ENCODE measurements around the gene TUBA3C. TPM values are rescaled to one million over a fixed set of nuclear protein-coding genes. Genes with fewer than 3 reads are reported as not detected.

TUBA3C gene
- total and polyA plus RNA-seq, 2 experiments from 2014 or later = not detected

DNA sequence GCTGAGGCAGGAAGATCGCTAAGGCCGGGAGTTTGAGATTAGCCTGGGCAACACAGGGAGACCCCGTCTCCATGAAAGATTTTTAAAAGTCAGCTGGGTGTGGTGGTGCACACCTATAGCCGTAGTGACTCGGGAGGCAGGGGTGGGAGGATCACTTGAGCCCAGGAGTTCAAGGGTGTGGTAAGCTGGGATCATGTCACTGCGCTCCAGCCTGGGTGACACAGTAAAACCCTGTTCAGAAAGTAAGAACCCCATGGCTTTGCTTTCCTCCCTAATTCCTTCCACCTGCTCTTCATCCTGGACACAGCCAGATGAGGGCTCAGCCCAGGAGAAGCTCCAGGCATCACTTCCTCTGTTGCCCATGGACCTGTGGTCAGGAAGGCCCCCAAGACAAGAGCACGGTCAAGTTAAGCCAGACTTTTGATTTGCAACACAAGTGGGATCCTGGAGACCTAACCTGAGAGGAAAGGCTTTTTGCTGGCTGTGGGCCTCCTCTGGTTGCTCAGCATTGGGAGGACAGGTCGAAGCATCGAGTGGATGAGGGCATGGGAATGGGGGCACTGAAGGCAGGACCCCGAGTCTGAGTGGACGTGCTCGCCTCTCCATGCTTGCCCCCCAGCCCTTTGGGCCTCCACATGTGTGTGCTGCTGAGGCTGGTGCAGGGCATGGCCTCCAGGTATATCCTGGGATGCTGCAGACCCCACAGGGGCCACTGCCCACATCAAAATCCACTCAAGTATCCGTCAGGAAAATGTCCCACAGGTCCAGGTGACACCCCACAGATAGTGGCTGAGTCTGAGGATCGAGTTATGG lies 25.4 kb downstream of the TUBA3C start:
- peaks cover 49% of the 10 kb centered on the region for H3K36me3 Mint-ChIP-seq (ENCODE audit: low read depth)
- Histone ChIP-seq H3F3A (replicated peaks; ENCODE audit: low read depth) (no peaks in the 10 kb centered on the region), H3K79me2 (replicated peaks; ENCODE audit: insufficient read depth) (no peaks in the 10 kb centered on the region), H3K36me3 (ENCODE audit: insufficient read depth) (no peaks in the 10 kb centered on the region), H3K27ac (ENCODE audit: low read depth) (no peak overlapping the region), H3K4me2 (no peak overlapping the region), H4K20me1 (replicated peaks; ENCODE audit: insufficient read depth) (no peaks in the 10 kb centered on the region), H3K9me2 (ENCODE audit: insufficient read depth) (no peaks in the 10 kb centered on the region), H3K4me3 (no peak overlapping the region), H2AFZ (no peak overlapping the region), H3K27me3 (ENCODE audit: insufficient read depth) (no peaks in the 10 kb centered on the region), H3K4me1 (ENCODE audit: insufficient read depth) (no peaks in the 10 kb centered on the region)
- H3K27ac Mint-ChIP-seq = no peak overlapping the region
- H3K4me1 Mint-ChIP-seq = no peaks in the 10 kb centered on the region; the same call in 2 of the 3 replicates
- no peak for TF ChIP-seq NANOG (IDR thresholded peaks at IDR 0.05; ENCODE audit: borderline replicate concordance)
- TF ChIP-seq CREB1 (CRISPR knock-in tag; IDR thresholded peaks at IDR 0.05; ENCODE audit: low read depth) = no peak
- TF ChIP-seq, protein P1, sequence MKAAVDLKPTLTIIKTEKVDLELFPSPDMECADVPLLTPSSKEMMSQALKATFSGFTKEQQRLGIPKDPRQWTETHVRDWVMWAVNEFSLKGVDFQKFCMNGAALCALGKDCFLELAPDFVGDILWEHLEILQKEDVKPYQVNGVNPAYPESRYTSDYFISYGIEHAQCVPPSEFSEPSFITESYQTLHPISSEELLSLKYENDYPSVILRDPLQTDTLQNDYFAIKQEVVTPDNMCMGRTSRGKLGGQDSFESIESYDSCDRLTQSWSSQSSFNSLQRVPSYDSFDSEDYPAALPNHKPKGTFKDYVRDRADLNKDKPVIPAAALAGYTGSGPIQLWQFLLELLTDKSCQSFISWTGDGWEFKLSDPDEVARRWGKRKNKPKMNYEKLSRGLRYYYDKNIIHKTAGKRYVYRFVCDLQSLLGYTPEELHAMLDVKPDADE (IDR thresholded peaks at IDR 0.05) = no peak
- no peak for TF ChIP-seq EZH2phosphoT487 (IDR thresholded peaks at IDR 0.05; ENCODE audit: unreplicated experiment)
- TF ChIP-seq, protein P2, sequence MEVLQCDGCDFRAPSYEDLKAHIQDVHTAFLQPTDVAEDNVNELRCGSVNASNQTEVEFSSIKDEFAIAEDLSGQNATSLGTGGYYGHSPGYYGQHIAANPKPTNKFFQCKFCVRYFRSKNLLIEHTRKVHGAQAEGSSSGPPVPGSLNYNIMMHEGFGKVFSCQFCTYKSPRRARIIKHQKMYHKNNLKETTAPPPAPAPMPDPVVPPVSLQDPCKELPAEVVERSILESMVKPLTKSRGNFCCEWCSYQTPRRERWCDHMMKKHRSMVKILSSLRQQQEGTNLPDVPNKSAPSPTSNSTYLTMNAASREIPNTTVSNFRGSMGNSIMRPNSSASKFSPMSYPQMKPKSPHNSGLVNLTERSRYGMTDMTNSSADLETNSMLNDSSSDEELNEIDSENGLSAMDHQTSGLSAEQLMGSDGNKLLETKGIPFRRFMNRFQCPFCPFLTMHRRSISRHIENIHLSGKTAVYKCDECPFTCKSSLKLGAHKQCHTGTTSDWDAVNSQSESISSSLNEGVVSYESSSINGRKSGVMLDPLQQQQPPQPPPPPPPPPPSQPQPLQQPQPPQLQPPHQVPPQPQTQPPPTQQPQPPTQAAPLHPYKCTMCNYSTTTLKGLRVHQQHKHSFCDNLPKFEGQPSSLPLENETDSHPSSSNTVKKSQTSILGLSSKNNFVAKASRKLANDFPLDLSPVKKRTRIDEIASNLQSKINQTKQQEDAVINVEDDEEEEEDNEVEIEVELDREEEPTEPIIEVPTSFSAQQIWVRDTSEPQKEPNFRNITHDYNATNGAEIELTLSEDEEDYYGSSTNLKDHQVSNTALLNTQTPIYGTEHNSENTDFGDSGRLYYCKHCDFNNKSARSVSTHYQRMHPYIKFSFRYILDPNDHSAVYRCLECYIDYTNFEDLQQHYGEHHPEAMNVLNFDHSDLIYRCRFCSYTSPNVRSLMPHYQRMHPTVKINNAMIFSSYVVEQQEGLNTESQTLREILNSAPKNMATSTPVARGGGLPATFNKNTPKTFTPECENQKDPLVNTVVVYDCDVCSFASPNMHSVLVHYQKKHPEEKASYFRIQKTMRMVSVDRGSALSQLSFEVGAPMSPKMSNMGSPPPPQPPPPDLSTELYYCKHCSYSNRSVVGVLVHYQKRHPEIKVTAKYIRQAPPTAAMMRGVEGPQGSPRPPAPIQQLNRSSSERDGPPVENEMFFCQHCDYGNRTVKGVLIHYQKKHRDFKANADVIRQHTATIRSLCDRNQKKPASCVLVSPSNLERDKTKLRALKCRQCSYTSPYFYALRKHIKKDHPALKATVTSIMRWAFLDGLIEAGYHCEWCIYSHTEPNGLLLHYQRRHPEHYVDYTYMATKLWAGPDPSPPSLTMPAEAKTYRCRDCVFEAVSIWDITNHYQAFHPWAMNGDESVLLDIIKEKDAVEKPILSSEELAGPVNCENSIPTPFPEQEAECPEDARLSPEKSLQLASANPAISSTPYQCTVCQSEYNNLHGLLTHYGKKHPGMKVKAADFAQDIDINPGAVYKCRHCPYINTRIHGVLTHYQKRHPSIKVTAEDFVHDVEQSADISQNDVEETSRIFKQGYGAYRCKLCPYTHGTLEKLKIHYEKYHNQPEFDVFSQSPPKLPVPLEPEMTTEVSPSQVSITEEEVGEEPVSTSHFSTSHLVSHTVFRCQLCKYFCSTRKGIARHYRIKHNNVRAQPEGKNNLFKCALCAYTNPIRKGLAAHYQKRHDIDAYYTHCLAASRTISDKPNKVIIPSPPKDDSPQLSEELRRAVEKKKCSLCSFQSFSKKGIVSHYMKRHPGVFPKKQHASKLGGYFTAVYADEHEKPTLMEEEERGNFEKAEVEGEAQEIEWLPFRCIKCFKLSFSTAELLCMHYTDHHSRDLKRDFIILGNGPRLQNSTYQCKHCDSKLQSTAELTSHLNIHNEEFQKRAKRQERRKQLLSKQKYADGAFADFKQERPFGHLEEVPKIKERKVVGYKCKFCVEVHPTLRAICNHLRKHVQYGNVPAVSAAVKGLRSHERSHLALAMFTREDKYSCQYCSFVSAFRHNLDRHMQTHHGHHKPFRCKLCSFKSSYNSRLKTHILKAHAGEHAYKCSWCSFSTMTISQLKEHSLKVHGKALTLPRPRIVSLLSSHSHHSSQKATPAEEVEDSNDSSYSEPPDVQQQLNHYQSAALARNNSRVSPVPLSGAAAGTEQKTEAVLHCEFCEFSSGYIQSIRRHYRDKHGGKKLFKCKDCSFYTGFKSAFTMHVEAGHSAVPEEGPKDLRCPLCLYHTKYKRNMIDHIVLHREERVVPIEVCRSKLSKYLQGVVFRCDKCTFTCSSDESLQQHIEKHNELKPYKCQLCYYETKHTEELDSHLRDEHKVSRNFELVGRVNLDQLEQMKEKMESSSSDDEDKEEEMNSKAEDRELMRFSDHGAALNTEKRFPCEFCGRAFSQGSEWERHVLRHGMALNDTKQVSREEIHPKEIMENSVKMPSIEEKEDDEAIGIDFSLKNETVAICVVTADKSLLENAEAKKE (CRISPR knock-in tag; IDR thresholded peaks at IDR 0.05) = no peak
- TF ChIP-seq JUNB (IDR thresholded peaks at IDR 0.05; ENCODE audit: unreplicated experiment) = no peak
- TF ChIP-seq STAT1 (IDR thresholded peaks at IDR 0.05; ENCODE audit: unreplicated experiment) = no peak
- no peak for TF ChIP-seq POLR2AphosphoS5 (IDR thresholded peaks at IDR 0.05; ENCODE audit: low read depth)
- no peak for TF ChIP-seq ZNF114 (CRISPR knock-in tag; IDR thresholded peaks at IDR 0.05)
- no peak for TF ChIP-seq ZNF331 (CRISPR knock-in tag; IDR thresholded peaks at IDR 0.05; ENCODE audit: low read depth)
- TF ChIP-seq, protein P3, sequence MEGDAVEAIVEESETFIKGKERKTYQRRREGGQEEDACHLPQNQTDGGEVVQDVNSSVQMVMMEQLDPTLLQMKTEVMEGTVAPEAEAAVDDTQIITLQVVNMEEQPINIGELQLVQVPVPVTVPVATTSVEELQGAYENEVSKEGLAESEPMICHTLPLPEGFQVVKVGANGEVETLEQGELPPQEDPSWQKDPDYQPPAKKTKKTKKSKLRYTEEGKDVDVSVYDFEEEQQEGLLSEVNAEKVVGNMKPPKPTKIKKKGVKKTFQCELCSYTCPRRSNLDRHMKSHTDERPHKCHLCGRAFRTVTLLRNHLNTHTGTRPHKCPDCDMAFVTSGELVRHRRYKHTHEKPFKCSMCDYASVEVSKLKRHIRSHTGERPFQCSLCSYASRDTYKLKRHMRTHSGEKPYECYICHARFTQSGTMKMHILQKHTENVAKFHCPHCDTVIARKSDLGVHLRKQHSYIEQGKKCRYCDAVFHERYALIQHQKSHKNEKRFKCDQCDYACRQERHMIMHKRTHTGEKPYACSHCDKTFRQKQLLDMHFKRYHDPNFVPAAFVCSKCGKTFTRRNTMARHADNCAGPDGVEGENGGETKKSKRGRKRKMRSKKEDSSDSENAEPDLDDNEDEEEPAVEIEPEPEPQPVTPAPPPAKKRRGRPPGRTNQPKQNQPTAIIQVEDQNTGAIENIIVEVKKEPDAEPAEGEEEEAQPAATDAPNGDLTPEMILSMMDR (conservative IDR thresholded peaks at IDR 0.05; ENCODE audit: low read depth in 2 of 2) = no peak
- TF ChIP-seq, protein P4, sequence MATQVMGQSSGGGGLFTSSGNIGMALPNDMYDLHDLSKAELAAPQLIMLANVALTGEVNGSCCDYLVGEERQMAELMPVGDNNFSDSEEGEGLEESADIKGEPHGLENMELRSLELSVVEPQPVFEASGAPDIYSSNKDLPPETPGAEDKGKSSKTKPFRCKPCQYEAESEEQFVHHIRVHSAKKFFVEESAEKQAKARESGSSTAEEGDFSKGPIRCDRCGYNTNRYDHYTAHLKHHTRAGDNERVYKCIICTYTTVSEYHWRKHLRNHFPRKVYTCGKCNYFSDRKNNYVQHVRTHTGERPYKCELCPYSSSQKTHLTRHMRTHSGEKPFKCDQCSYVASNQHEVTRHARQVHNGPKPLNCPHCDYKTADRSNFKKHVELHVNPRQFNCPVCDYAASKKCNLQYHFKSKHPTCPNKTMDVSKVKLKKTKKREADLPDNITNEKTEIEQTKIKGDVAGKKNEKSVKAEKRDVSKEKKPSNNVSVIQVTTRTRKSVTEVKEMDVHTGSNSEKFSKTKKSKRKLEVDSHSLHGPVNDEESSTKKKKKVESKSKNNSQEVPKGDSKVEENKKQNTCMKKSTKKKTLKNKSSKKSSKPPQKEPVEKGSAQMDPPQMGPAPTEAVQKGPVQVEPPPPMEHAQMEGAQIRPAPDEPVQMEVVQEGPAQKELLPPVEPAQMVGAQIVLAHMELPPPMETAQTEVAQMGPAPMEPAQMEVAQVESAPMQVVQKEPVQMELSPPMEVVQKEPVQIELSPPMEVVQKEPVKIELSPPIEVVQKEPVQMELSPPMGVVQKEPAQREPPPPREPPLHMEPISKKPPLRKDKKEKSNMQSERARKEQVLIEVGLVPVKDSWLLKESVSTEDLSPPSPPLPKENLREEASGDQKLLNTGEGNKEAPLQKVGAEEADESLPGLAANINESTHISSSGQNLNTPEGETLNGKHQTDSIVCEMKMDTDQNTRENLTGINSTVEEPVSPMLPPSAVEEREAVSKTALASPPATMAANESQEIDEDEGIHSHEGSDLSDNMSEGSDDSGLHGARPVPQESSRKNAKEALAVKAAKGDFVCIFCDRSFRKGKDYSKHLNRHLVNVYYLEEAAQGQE (IDR thresholded peaks at IDR 0.05; ENCODE audit: unreplicated experiment) = no peak
- no peak for TF ChIP-seq EZH2 (IDR thresholded peaks at IDR 0.05; ENCODE audit: low read depth, unreplicated experiment)
- DNase-seq (ENCODE audit: low spot score) = no peak
- peaks cover 10% of the 10 kb centered on the region for H3K27me3 Mint-ChIP-seq (ENCODE audit: insufficient read depth, low read depth, poor library complexity)
- peaks cover 97% of the 10 kb centered on the region for H3K9me3 Mint-ChIP-seq
- no peak overlapping the region for H3K4me3 Mint-ChIP-seq
- no peak for ATAC-seq
